AG10803 (cell line): ENCODE data around the gene PXYLP1.
"Not testable (repeated sequence)": the region's sequence is repeated elsewhere in the genome, so short reads cannot be mapped to it uniquely, and the experiment has no call there.

Experiments used
- DNase-seq: peaks from one replicate; pipeline ENCODE4 v3.0.0; 2010; ENCODE audit warnings: low read depth
- H3K4me3 ChIP-seq: 2 replicates; pipeline ENCODE4 v1.5.1; 2011; ENCODE audit warnings: mild to moderate bottlenecking, low read length, control low read depth
- CTCF ChIP-seq: conservative IDR thresholded peaks from 2 replicates; pipeline ENCODE4 v1.5.1; 2011; ENCODE audit warnings: mild to moderate bottlenecking, low read length, control low read depth, inconsistent platforms

Gene PXYLP1

GRCh38 chr3:141201122-141201521 is 30.5 kb upstream of the PXYLP1 start:
- no peak for DNase-seq
- H3K4me3 ChIP-seq, result no peak overlapping the region
- TF ChIP-seq CTCF, result no peak

GRCh38 chr3:141202682-141203081 is 28.9 kb upstream of the PXYLP1 start:
- DNase-seq, result no peak
- TF ChIP-seq CTCF, result no peak
- no peak overlapping the region for H3K4me3 ChIP-seq

GRCh38 chr3:141203866-141204265 is 27.8 kb upstream of the PXYLP1 start:
- TF ChIP-seq CTCF, result no peak
- no peak for DNase-seq

GRCh38 chr3:141204343-141204742 is 27.3 kb upstream of the PXYLP1 start:
- no peak overlapping the region for H3K4me3 ChIP-seq
- DNase-seq, result no peak
- no peak for TF ChIP-seq CTCF

More at GRCh38 chr3:141203866-141204265, 27.8 kb upstream of the PXYLP1 start:
- no peak overlapping the region for H3K4me3 ChIP-seq

- DNase-seq, H3K4me3 ChIP-seq: not testable (repeated sequence)
Measured at GRCh38 chr3:141211306-141211705, 20.3 kb upstream of the PXYLP1 start.

- DNase-seq, result no peak
- TF ChIP-seq CTCF, result no peak
- H3K4me3 ChIP-seq, result no peak overlapping the region
Measured at GRCh38 chr3:141212101-141212500, 19.5 kb upstream of the PXYLP1 start.

GRCh38 chr3:141212555-141212954 is 19.1 kb upstream of the PXYLP1 start:
- TF ChIP-seq CTCF, result no peak
- H3K4me3 ChIP-seq, result no peak overlapping the region
- DNase-seq, result no peak

- TF ChIP-seq CTCF, result no peak
- no peak for DNase-seq
- no peak overlapping the region for H3K4me3 ChIP-seq
Measured at GRCh38 chr3:141216975-141217374, 14.7 kb upstream of the PXYLP1 start.
